Middle frontal gyrus (tissue), 1 donor: ENCODE measurements around the gene GYG1.
"Not testable (repeated sequence)": the region's sequence is repeated elsewhere in the genome, so short reads cannot be mapped to it uniquely, and the experiment has no call there.

ENCODE experiments used
- DNase-seq: peaks from one replicate; pipeline ENCODE4 v3.0.0-alpha.2; 2015; ENCODE audit warnings: low spot score; ENCODE audit errors: extremely low spot score

GYG1 gene

GRCh38 chr3:148987551-148987950 lies 3.8 kb upstream of the GYG1 start:
- DNase-seq, result not testable (repeated sequence)

GRCh38 chr3:148990236-148990635 lies 1.1 kb upstream of the GYG1 start:
- no peak for DNase-seq

- DNase-seq, result no peak
Measured at GRCh38 chr3:148992027-148992634, 791 bp downstream of the GYG1 start.

GRCh38 chr3:148992635-148993255 lies 1.4 kb downstream of the GYG1 start:
- no peak for DNase-seq

- no peak for DNase-seq
Measured at GRCh38 chr3:148997623-148998022, 6.3 kb downstream of the GYG1 start.

GRCh38 chr3:148998297-148998696 lies 7.0 kb downstream of the GYG1 start:
- no peak for DNase-seq

- DNase-seq, result no peak
Measured at GRCh38 chr3:148998715-148999423, 7.5 kb downstream of the GYG1 start.

GRCh38 chr3:148999806-149000205 lies 8.5 kb downstream of the GYG1 start:
- DNase-seq, result no peak

- DNase-seq, result no peak
Measured at GRCh38 chr3:149000206-149000745, 8.9 kb downstream of the GYG1 start.

- DNase-seq, result no peak
Measured at GRCh38 chr3:149001727-149002126, 10.4 kb downstream of the GYG1 start.

GRCh38 chr3:149003653-149004305 lies 12.4 kb downstream of the GYG1 start:
- DNase-seq, result no peak

- DNase-seq, result no peak
Measured at GRCh38 chr3:149004622-149005021, 13.3 kb downstream of the GYG1 start.

GRCh38 chr3:149005416-149005815 lies 14.1 kb downstream of the GYG1 start:
- DNase-seq, result no peak

- DNase-seq, result no peak
Measured at GRCh38 chr3:149007567-149008257, 16.4 kb downstream of the GYG1 start.

- DNase-seq, result no peak
Measured at GRCh38 chr3:149009732-149010131, 18.4 kb downstream of the GYG1 start.

- no peak for DNase-seq
Measured at GRCh38 chr3:149010504-149010951, 19.2 kb downstream of the GYG1 start.

GRCh38 chr3:149010966-149011365 lies 19.6 kb downstream of the GYG1 start:
- no peak for DNase-seq

GRCh38 chr3:149011676-149012075 lies 20.3 kb downstream of the GYG1 start:
- no peak for DNase-seq

- DNase-seq, result no peak
Measured at GRCh38 chr3:149013726-149014125, 22.4 kb downstream of the GYG1 start.

GRCh38 chr3:149015393-149015792 lies 24.1 kb downstream of the GYG1 start:
- no peak for DNase-seq

- DNase-seq, result no peak
Measured at GRCh38 chr3:149016242-149016641, 24.9 kb downstream of the GYG1 start.
